B cell (primary cell): Measurements from ENCODE around the gene MYO9B. TPM values are rescaled to one million over a fixed set of nuclear protein-coding genes. Genes with fewer than 3 reads are reported as not detected.

Source experiments
- ATAC-seq: fragments of 200-7000 bp; cut with Tn5 transposase; one replicate; pipeline ENCODE4 v1.10.0; 2021; ENCODE audit warnings: low read depth, mild to moderate bottlenecking, moderate number of reproducible peaks, moderate library complexity
- CTCF ChIA-PET: fragments of 350-600 bp; sonication (Branson Sonifier 250); formaldehyde crosslinking; loops from one replicate; lab custom pipeline; 2021; ENCODE audit warnings: antibody characterized with exemption, inconsistent platforms; lab: Charles Lee
- POLR2A ChIA-PET: fragments of 350-600 bp; sonication (Branson Sonifier 250); formaldehyde crosslinking; loops from one replicate; lab custom pipeline; 2021; ENCODE audit warnings: antibody characterized with exemption; lab: Charles Lee
- DNase-seq: peaks from one replicate; pipeline ENCODE4 v3.0.0; 2013
- H2AFZ ChIP-seq: 2 replicates; pipeline ENCODE4 v1.6.1; 2012; ENCODE audit warnings: mild to moderate bottlenecking, low read depth, low read length; ENCODE audit not compliant: insufficient read depth, poor library complexity, severe bottlenecking
- H3K27ac ChIP-seq, 2 donors: 1 replicate in 1 of 2; 2 replicates in 1 of 2; pipeline ENCODE4 v1.5.1; 2012 to 2013; ENCODE audit warnings: low read length in 2 of 2, mild to moderate bottlenecking in 2 of 2, moderate library complexity in 1 of 2
- H3K27me3 ChIP-seq, 4 experiments: fragments of 200-600 bp in 1 of 4; sonication (generic) in 1 of 4; replicated peaks in 1 of 4; 1 replicate in 2 of 4; 2 replicates in 2 of 4; pipeline versions ENCODE4 v1.6.1 to v1.7.0; 2013 to 2016; ENCODE audit warnings: low read length in 3 of 4, mild to moderate bottlenecking in 2 of 4, mixed read lengths in 1 of 4, moderate library complexity in 1 of 4; ENCODE audit not compliant: insufficient read depth in 4 of 4, control insufficient read depth in 3 of 4; ENCODE audit errors: control extremely low read depth in 1 of 4
- H3K36me3 ChIP-seq, 2 experiments: replicated peaks in 1 of 2; 1 replicate in 1 of 2; 2 replicates in 1 of 2; pipeline versions ENCODE4 v1.6.1 to v1.7.1; 2013; ENCODE audit warnings: low read length in 1 of 2; ENCODE audit not compliant: insufficient read depth in 2 of 2, control insufficient read depth in 1 of 2; ENCODE audit errors: control extremely low read depth in 1 of 2, extremely low read depth in 1 of 2
- H3K4me1 ChIP-seq, 2 donors: fragments of 200-600 bp in 1 of 2; sonication (generic) in 1 of 2; 1 replicate in 1 of 2; 2 replicates in 1 of 2; pipeline versions ENCODE4 v1.5.1 to v1.6.1; 2013 to 2017; ENCODE audit warnings: low read length in 2 of 2; ENCODE audit not compliant: control insufficient read depth in 2 of 2, insufficient read depth in 2 of 2
- H3K4me2 ChIP-seq: replicated peaks from 2 replicates; pipeline ENCODE3; 2012; ENCODE audit warnings: mild to moderate bottlenecking, low read depth, low read length; ENCODE audit not compliant: poor library complexity, severe bottlenecking
- H3K4me3 ChIP-seq, 5 experiments: fragments of 200-600 bp in 1 of 5; sonication (generic) in 1 of 5; 1 replicate in 3 of 5; 2 replicates in 2 of 5; pipeline versions ENCODE4 v1.5.1 to v1.7.0; 2011 to 2016; ENCODE audit warnings: low read length in 4 of 5, mild to moderate bottlenecking in 4 of 5, low read depth in 2 of 5, control low read depth in 1 of 5, moderate library complexity in 1 of 5; ENCODE audit not compliant: insufficient read depth in 1 of 5; ENCODE audit errors: control extremely low read depth in 1 of 5, extremely low read depth in 1 of 5
- H3K79me2 ChIP-seq: fragments of 200-600 bp; sonication (generic); one replicate; pipeline ENCODE4 v1.6.0; 2016; ENCODE audit warnings: low read length; ENCODE audit not compliant: control insufficient read depth, insufficient read depth
- H3K9ac ChIP-seq: fragments of 200-600 bp; sonication (generic); 2 replicates; pipeline ENCODE4 v1.6.1; 2017; ENCODE audit warnings: mild to moderate bottlenecking, low read length, moderate library complexity
- H3K9me3 ChIP-seq, 3 donors: one replicate each; pipeline versions ENCODE4 v1.6.1 to v1.7.1; 2013; ENCODE audit warnings: low read length in 2 of 3; ENCODE audit not compliant: control insufficient read depth in 2 of 3, insufficient read depth in 1 of 3; ENCODE audit errors: control extremely low read depth in 1 of 3
- H4K20me1 ChIP-seq: 2 replicates; pipeline ENCODE4 v1.6.0; 2012; ENCODE audit warnings: mild to moderate bottlenecking, low read length; ENCODE audit not compliant: insufficient read depth, control insufficient read depth, poor library complexity, severe bottlenecking
- H3K27ac Mint-ChIP-seq: one replicate; pipeline ENCODE4 v1.8.0; 2021; ENCODE audit warnings: mixed read lengths
- H3K27me3 Mint-ChIP-seq: one replicate; pipeline ENCODE4 v1.8.0; 2021; ENCODE audit warnings: mixed read lengths
- H3K4me1 Mint-ChIP-seq: one replicate; pipeline ENCODE4 v1.8.0; 2021; ENCODE audit warnings: mixed read lengths
- H3K4me3 Mint-ChIP-seq: one replicate; pipeline ENCODE4 v1.8.0; 2021; ENCODE audit warnings: mixed read lengths
- H3K9me3 Mint-ChIP-seq: one replicate; pipeline ENCODE4 v1.8.0; 2022; ENCODE audit warnings: mixed read lengths; ENCODE audit not compliant: insufficient read depth
- EZH2 ChIP-seq: IDR thresholded peaks from 2 replicates; pipeline ENCODE4 v1.6.1; 2012; ENCODE audit warnings: borderline replicate concordance, low read depth, mild to moderate bottlenecking, moderate library complexity, low read length; ENCODE audit not compliant: insufficient read depth, poor library complexity, severe bottlenecking
- WGBS: methylation state at CpG from one replicate; pipeline ENCODE4 v1.1.5; 2013; ENCODE audit warnings: missing lambda C conversion rate; ENCODE audit not compliant: insufficient coverage; 5-methylcytosine and 5-hydroxymethylcytosine counted together
- intact Hi-C: fragments of 100-400 bp; cut with micrococcal nuclease; formaldehyde crosslinking; loops from one replicate; pipeline ENCODE4 v1.10.0; 2022
- polyA plus RNA-seq: library from polyadenylated mRNA; depleted of rRNA; stranded (reverse); fragments of >200 nt; gene quantifications from 2 replicates; pipeline ENCODE4 v1.2.3, GENCODE V29; 2012
- total RNA-seq, 2 donors: library from RNA; stranded (reverse); fragments of 120-200 nt in 1 of 2; gene quantifications; 1 replicate in 1 of 2; 2 replicates in 1 of 2; pipeline versions ENCODE4 v1.2.3 to v1.2.4, GENCODE V29; 2013 to 2022
- TF ChIP-seq, protein P1 (sequence below): fragments of 200-600 bp; IDR thresholded peaks from one replicate; pipeline ENCODE4 v1.8.0; 2022; ENCODE audit warnings: antibody characterized with exemption, mild to moderate bottlenecking

The MYO9B gene
- total and polyA plus RNA-seq, 2 donors (not counting 1 experiment from before 2014, with no cell fraction given), result 256 to 273 TPM

DNA sequence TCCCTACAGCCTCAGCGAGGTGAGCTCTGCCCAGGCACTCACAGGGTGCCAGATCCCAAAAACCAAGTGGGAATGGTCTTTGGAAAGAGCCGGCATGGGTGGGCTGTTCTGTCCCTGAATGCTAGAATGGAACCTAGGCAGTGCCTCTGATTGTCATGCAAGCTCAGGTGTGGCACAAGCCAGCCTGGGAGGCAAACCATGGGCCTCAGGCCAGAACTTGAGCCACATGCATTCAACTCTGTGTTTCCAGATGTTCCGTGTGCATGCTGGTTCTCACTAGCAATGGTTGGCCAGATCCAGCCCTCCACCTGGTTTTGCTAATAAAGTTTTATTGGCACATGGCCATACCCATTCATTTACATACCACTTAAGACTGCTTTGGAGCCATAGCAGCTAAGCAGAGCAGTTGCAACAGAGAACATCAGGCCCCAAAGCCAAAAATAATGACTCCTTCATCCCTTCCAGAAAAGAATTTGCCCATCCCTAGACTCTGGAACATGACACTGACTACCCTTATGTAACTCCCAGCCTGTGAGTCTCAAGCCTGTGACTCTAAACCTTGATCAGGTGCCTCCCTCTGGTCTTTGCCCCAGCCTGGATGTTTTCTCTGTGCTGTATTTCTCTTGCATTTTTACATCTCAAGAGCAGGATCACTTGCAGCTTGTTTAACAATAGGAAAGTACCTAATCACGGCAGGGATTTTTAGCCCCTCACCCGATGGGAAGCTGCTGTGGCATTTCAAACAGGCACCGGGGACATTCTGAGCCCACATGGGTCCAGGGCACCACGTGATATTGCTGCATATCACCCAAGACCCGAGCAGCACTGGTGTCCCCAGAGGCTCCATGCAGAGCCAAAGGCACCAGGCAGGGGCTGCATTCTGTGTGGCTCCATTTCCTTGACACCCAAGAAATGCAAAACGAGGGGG lies 84.2 kb downstream of the MYO9B start:
- Mint-ChIP-seq H3K27ac (peak overlapping the region; percentile 10), H3K27me3 (no peaks in the 10 kb centered on the region), H3K9me3 (no peaks in the 10 kb centered on the region), H3K4me1 (no peaks in the 10 kb centered on the region), H3K4me3 (no peak overlapping the region)
- peaks cover 5% of the 10 kb centered on the region for H3K79me2 ChIP-seq
- ATAC-seq (no peak), DNase-seq (no peak)
- no peak overlapping the region for H2AFZ ChIP-seq
- no peak overlapping the region for H3K4me3 ChIP-seq
- ChIA-PET CTCF (interaction anchor here (0.5 to 0.6 kb wide), 2 partner anchors 24 to 445 kb away, joined by 3 read pairs; no protein-coding TSS in a partner anchor), POLR2A (interaction anchor here (0.6 kb wide), 1 partner anchor 10 kb away, joined by 6 read pairs; no protein-coding TSS in a partner anchor)
- H3K27me3 ChIP-seq, result no peaks in the 10 kb centered on the region
- peaks cover 0 to 10% (median 0%) of the 10 kb centered on the region in 3 donors for H3K9me3 ChIP-seq
- peaks cover 10 to 77% of the 10 kb centered on the region in 2 experiments for H3K36me3 ChIP-seq
- no peak overlapping the region for H3K4me2 ChIP-seq
- no peaks in the 10 kb centered on the region for H3K4me1 ChIP-seq
- H3K9ac ChIP-seq, result no peak overlapping the region
- intact Hi-C loops, result no loop called here
- 79% methylated on average over 8 of the region's 9 CpGs for WGBS
- H3K27ac ChIP-seq, result no peak overlapping the region
- TF ChIP-seq, protein P1, sequence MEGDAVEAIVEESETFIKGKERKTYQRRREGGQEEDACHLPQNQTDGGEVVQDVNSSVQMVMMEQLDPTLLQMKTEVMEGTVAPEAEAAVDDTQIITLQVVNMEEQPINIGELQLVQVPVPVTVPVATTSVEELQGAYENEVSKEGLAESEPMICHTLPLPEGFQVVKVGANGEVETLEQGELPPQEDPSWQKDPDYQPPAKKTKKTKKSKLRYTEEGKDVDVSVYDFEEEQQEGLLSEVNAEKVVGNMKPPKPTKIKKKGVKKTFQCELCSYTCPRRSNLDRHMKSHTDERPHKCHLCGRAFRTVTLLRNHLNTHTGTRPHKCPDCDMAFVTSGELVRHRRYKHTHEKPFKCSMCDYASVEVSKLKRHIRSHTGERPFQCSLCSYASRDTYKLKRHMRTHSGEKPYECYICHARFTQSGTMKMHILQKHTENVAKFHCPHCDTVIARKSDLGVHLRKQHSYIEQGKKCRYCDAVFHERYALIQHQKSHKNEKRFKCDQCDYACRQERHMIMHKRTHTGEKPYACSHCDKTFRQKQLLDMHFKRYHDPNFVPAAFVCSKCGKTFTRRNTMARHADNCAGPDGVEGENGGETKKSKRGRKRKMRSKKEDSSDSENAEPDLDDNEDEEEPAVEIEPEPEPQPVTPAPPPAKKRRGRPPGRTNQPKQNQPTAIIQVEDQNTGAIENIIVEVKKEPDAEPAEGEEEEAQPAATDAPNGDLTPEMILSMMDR, result no peak
- no peak for TF ChIP-seq EZH2
- peaks cover 5% of the 10 kb centered on the region for H4K20me1 ChIP-seq

DNA sequence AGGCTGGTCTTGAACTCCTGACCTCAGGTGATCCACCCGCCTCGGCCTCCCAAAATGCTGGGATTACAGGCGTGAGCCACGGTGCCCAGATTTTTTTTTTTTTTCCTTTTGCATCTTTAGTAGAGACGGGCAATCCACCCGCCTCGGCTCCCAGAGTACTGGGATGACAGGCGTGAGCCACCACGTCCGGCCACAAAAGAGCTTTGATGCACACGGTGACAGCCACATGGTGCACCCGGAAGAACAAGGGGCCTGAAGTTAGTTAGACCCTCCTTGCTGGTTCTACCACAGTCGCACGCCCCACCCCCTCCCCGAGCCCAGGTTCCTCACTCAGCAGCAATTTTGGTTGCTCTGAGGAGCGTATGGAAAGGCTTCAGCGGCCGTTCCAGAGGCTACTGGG lies 85.3 kb downstream of the MYO9B start:
- CTCF ChIA-PET, result interaction anchor here (0.6 to 0.7 kb wide), 2 partner anchors 10 to 23 kb away, joined by 3 read pairs; no protein-coding TSS in a partner anchor

More for the DNA sequence above, 85.3 kb downstream of the MYO9B start:
- ATAC-seq, result no peak
- H3K4me1 Mint-ChIP-seq, result no peaks in the 10 kb centered on the region
- Histone ChIP-seq H3K4me3 (no peak overlapping the region), H3K79me2 (peaks cover 5% of the 10 kb centered on the region), H4K20me1 (peaks cover 5% of the 10 kb centered on the region), H3K4me2 (no peak overlapping the region), H3K9ac (no peak overlapping the region), H3K9me3 (peaks cover 0 to 10% (median 0%) of the 10 kb centered on the region in 3 donors), H3K27me3 (no peaks in the 10 kb centered on the region), H3K36me3 (peaks cover 10 to 77% of the 10 kb centered on the region in 2 experiments), H2AFZ (no peak overlapping the region), H3K4me1 (no peaks in the 10 kb centered on the region), H3K27ac (no peak overlapping the region)
- no peaks in the 10 kb centered on the region for H3K27me3 Mint-ChIP-seq
- 95% methylated on average over 18 of the region's 18 CpGs for WGBS
- no peak overlapping the region for H3K4me3 Mint-ChIP-seq
- DNase-seq, result no peak
- intact Hi-C loops, result no loop called here
- TF ChIP-seq, protein P1, result no peak
- TF ChIP-seq EZH2, result no peak
- POLR2A ChIA-PET, result no interaction called here
- H3K9me3 Mint-ChIP-seq, result no peaks in the 10 kb centered on the region
- H3K27ac Mint-ChIP-seq, result no peak overlapping the region
